ENCODE results near the gene ZNF541. TPM values are rescaled to one million over a fixed set of nuclear protein-coding genes. Genes with fewer than 3 reads are reported as not detected.

The ZNF541 gene
- polyA plus RNA-seq, 1 donor from 2014 or later = not detected

GRCh38 chr19:47614559-47614958, 41.6 kb upstream of the ZNF541 start:
- Histone ChIP-seq H3K4me2 (ENCODE audit: low read length) (no peak overlapping the region), H3K27me3 (ENCODE audit: insufficient read depth, low read depth, low read length) (no peaks in the 10 kb centered on the region), H3K27ac (ENCODE audit: low read length) (no peak overlapping the region), H4K20me1 (ENCODE audit: insufficient read depth) (no peaks in the 10 kb centered on the region), H3K36me3 (ENCODE audit: insufficient read depth, low read length) (no peaks in the 10 kb centered on the region), H3K9me2 (ENCODE audit: insufficient read depth, low read length) (no peaks in the 10 kb centered on the region), H3F3A (ENCODE audit: insufficient read depth, low read length, poor library complexity, severe bottlenecking) (no peaks in the 10 kb centered on the region), H3K9me3 (ENCODE audit: low read length) (no peaks in the 10 kb centered on the region), H3K79me2 (replicated peaks; ENCODE audit: insufficient read depth, low read length) (peaks cover 80% of the 10 kb centered on the region), H2AFZ (ENCODE audit: low read depth, low read length) (no peak overlapping the region), H3K9ac (ENCODE audit: low read length) (no peak overlapping the region), H3K4me3 (ENCODE audit: low read length) (no peak overlapping the region)
- TF ChIP-seq RAD21 (conservative IDR thresholded peaks at IDR 0.05) = no peak
- no peak for TF ChIP-seq CTCF (IDR thresholded peaks at IDR 0.05; ENCODE audit: poor library complexity, severe bottlenecking)
- TF ChIP-seq POLR2AphosphoS5 (IDR thresholded peaks at IDR 0.05) = no peak
- no peak for TF ChIP-seq REST (IDR thresholded peaks at IDR 0.05; ENCODE audit: borderline replicate concordance)
- no peak for TF ChIP-seq TAF1 (IDR thresholded peaks at IDR 0.05; ENCODE audit: low read depth)
- TF ChIP-seq SMC3 (conservative IDR thresholded peaks at IDR 0.05; ENCODE audit: poor library complexity) = no peak
- no peak for TF ChIP-seq EP300 (conservative IDR thresholded peaks at IDR 0.05; ENCODE audit: poor library complexity, severe bottlenecking)
- no peak for TF ChIP-seq MXI1 (conservative IDR thresholded peaks at IDR 0.05; ENCODE audit: poor library complexity, severe bottlenecking)
- no peak for TF ChIP-seq EZH2 (IDR thresholded peaks at IDR 0.05; ENCODE audit: borderline replicate concordance, insufficient read depth, low read length, poor library complexity, severe bottlenecking)

GRCh38 chr19:47614021-47614295, 41.0 kb upstream of the ZNF541 start:
- Histone ChIP-seq H3K79me2 (replicated peaks; ENCODE audit: insufficient read depth, low read length) (peaks cover 80% of the 10 kb centered on the region), H3K4me3 (ENCODE audit: low read length) (no peak overlapping the region), H3F3A (ENCODE audit: insufficient read depth, low read length, poor library complexity, severe bottlenecking) (no peaks in the 10 kb centered on the region), H3K27ac (ENCODE audit: low read length) (peak overlapping the region; percentile 49), H3K36me3 (ENCODE audit: insufficient read depth, low read length) (no peaks in the 10 kb centered on the region), H3K4me2 (ENCODE audit: low read length) (no peak overlapping the region), H2AFZ (ENCODE audit: low read depth, low read length) (no peak overlapping the region), H4K20me1 (ENCODE audit: insufficient read depth) (no peaks in the 10 kb centered on the region), H3K9ac (ENCODE audit: low read length) (no peak overlapping the region), H3K9me2 (ENCODE audit: insufficient read depth, low read length) (no peaks in the 10 kb centered on the region), H3K9me3 (ENCODE audit: low read length) (no peaks in the 10 kb centered on the region), H3K27me3 (ENCODE audit: insufficient read depth, low read depth, low read length) (no peaks in the 10 kb centered on the region)
- TF ChIP-seq SMC3 (conservative IDR thresholded peaks at IDR 0.05; ENCODE audit: poor library complexity) (no peak), REST (IDR thresholded peaks at IDR 0.05; ENCODE audit: borderline replicate concordance) (no peak), EP300 (conservative IDR thresholded peaks at IDR 0.05; ENCODE audit: poor library complexity, severe bottlenecking) (no peak), MXI1 (conservative IDR thresholded peaks at IDR 0.05; ENCODE audit: poor library complexity, severe bottlenecking) (no peak), POLR2AphosphoS5 (IDR thresholded peaks at IDR 0.05) (no peak), TAF1 (IDR thresholded peaks at IDR 0.05; ENCODE audit: low read depth) (no peak), CTCF (IDR thresholded peaks at IDR 0.05; ENCODE audit: poor library complexity, severe bottlenecking) (no peak), EZH2 (IDR thresholded peaks at IDR 0.05; ENCODE audit: borderline replicate concordance, insufficient read depth, low read length, poor library complexity, severe bottlenecking) (no peak), RAD21 (conservative IDR thresholded peaks at IDR 0.05) (no peak)

All from neural cell (in vitro differentiated cells).